SKM-1 (cell line): ENCODE results near the gene RPS5.
"Not testable (repeated sequence)": the region's sequence is repeated elsewhere in the genome, so short reads cannot be mapped to it uniquely, and the experiment has no call there.

ENCODE experiments used
- DNase-seq: peaks from one replicate; lab custom pipeline; 2025; ENCODE audit not compliant: unreplicated experiment; lab: John Stamatoyannopoulos, UW

Gene RPS5

DNA sequence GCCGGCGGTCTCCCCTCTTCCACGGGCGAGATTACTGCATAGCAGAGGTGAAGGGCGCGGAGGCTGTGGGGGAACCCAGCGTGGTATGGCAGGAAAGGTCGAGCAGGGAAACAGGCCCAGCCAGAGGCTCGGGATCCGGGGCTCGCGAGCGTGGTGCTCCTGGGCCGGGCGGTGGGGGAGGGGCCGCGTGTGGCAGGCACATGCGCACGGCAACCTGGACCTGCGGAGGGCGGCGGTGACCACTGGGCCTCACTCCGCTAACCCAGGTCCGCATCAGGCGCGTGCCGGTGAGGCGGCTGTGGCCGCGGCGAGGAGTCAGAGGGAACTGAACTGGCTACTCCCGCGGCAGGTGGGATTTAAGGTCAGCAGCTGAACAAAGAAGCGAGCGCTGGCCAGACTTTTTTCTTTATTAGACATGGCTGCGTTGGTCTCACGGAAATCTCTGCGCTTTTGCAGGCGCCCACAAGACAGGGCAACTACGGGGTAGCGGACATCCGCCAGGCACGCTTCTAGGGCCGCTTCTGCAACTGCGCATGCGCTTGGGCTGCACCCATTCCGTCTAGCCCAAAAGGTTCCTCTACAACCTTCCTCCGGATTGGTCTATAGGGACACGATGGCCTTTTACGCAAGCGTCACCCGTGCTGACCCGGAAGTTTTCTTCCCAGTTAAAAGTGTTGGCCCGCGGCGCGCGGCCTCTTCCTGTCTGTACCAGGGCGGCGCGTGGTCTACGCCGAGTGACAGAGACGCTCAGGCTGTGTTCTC is at the start of gene RPS5:
TSS of gene RPS5 (plus strand) at position 694 of the 762 bp plus-strand sequence. CDS start 869 bp downstream, outside the sequence.
- DNase-seq, result peak; percentile 83

DNA sequence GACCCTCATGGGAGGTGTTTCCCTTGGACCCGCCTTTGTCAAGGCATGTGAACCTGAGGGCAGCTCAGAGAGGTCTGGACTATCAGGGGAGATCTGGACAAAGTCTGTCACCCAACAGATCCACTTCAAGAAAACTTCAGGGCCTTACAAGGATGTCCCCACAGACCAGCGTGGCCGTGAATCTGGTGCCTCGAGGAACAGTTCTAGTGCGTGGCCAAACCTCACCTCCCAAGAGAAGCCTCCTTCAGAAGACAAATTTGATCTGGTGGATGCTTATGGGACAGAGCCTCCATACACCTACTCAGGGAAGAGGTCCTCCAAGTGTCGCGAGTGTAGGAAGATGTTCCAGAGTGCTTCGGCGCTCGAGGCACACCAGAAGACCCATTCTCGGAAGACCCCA is 48.7 kb upstream of the RPS5 start:
- DNase-seq, result no peak

GRCh38 chr19:58338825-58339558 is 48.1 kb upstream of the RPS5 start:
- no peak for DNase-seq

GRCh38 chr19:58345558-58345957 is 41.5 kb upstream of the RPS5 start:
- no peak for DNase-seq

DNA sequence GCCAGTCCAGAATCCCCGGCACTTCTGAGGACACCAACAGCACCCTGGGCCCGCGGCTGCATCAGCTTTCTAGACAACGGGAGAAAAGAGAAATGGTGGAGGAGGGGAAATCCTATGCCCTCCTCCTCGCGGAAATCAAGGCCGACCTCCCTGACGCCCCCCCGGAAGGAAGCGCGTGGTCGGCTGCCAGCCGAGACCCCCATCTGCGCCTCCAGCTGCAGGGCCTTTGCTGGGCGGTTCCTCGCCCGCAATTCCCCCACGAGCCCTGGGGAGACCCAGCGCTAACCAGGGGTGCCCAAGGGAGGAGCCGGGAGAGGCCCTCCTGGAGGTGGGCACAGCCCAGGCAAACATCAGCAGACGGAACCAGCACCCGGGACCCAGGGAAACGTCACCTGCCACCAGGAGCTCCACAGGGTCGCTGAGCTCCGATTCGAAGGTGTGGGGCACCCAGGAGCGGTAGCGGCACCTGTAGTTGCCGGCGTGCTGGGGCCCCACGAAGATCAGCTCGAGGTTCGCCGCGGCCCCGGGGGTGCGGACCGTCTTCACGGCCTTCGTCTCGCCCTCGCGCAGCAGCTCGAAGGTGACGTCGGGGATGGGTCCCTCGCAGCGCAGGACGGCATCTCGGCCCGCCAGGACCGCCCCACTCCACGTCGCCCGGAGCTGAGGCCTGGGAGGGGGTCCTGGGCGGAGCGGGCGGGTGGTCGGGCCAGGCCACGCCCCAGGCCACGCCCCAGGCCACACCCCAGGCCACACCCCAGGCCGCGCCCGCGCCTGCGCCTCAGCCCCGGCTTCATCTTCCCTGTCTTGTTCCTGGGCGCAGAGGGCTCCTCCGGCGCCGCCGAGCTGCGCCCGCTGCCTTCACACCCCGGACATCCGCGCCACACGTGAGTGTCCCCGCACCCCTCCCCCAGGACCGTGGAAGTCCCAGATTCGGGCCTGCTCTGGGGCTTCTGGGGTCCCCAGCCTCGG is 39.8 kb upstream of the RPS5 start:
- peak; percentile 16 for DNase-seq

DNA sequence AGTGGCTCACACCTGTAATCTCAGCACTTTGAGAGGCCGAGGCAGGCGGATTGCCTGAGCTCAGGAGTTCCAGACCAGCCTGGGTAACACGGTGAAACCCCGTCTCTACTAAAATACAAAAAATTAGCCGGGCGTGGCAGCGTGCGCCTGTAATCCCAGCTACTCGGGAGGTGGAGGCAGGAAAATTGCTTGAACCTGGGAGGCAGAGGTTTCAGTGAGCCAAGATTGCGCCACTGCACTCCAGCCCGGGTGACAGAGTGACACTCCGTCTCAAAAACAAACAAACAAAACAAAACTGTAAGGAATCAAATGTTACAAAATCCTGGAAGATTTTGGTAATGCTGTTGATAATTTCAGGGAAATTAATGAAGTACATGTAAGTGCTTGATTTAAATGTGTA is 39.0 kb upstream of the RPS5 start:
- not testable (repeated sequence) for DNase-seq

GRCh38 chr19:58349590-58349989 is 37.5 kb upstream of the RPS5 start:
- no peak for DNase-seq

GRCh38 chr19:58350001-58350861 is 36.8 kb upstream of the RPS5 start:
- no peak for DNase-seq

- DNase-seq, result no peak
Observed at GRCh38 chr19:58350871-58351557, 36.1 kb upstream of the RPS5 start.

- no peak for DNase-seq
Observed at GRCh38 chr19:58351558-58351878, 35.6 kb upstream of the RPS5 start.

GRCh38 chr19:58351990-58352755 is 34.9 kb upstream of the RPS5 start:
- no peak for DNase-seq

GRCh38 chr19:58352760-58353671 is 34.1 kb upstream of the RPS5 start, which contains the start of gene A1BG:
A1BG (minus strand) TSS chr19:58353492; CDS start chr19:58353437, 55 bp downstream.
- no peak for DNase-seq

GRCh38 chr19:58353717-58354477 is 33.2 kb upstream of the RPS5 start:
- DNase-seq, result no peak

GRCh38 chr19:58354478-58355030 is 32.5 kb upstream of the RPS5 start:
- no peak for DNase-seq

- DNase-seq, result no peak
Observed at GRCh38 chr19:58355215-58355796, 31.8 kb upstream of the RPS5 start.

- DNase-seq, result no peak
Observed at GRCh38 chr19:58355908-58356765, 30.9 kb upstream of the RPS5 start.
